Measurements from ENCODE around the gene MACROH2A1.

GRCh38 chr5:135376961-135377624 lies 21.9 kb downstream of the MACROH2A1 start:
- TF ChIP-seq CTCF (IDR thresholded peaks at IDR 0.05) (no peak), POLR2A (IDR thresholded peaks at IDR 0.05) (no peak), EP300 (IDR thresholded peaks at IDR 0.05) (no peak), POLR2AphosphoS5 (IDR thresholded peaks at IDR 0.05) (no peak)
